H4 (cell line): ENCODE data around the gene ACACA. TPM values are rescaled to one million over a fixed set of nuclear protein-coding genes. Genes with fewer than 3 reads are reported as not detected.

Source experiments
- DNase-seq: peaks from one replicate; pipeline ENCODE4 v3.0.0-alpha.2; 2015; ENCODE audit warnings: low spot score
- total RNA-seq: library from RNA; depleted of rRNA; stranded (reverse); fragments of >200 nt; shearing (Covaris generic); gene quantifications from 2 replicates; pipeline ENCODE4 v1.2.3, GENCODE V29; 2014

Gene ACACA
- total RNA-seq, 1 experiment from 2014 or later: 27.6 TPM

DNA sequence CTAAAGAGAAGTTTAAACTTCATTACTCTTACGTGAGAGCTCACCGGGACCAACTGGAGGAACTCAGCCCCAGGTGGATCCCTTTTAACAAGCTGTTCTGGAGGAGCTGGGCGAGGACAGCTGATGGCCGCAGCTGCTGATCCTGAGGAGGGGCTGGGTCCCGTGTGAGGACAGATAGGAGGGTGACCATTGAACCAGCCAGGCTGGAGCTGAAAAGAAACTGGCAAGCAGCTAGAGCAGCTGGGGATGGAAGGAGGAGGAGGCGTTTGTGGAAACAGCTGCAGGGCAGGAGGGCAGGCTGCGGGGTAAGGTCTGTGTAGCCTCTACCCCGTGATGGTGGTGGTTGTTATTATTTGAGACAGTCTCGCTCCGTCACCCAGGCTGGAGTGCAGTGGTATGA lies 338.4 kb downstream of the ACACA start:
- DNase-seq: no peak

DNA sequence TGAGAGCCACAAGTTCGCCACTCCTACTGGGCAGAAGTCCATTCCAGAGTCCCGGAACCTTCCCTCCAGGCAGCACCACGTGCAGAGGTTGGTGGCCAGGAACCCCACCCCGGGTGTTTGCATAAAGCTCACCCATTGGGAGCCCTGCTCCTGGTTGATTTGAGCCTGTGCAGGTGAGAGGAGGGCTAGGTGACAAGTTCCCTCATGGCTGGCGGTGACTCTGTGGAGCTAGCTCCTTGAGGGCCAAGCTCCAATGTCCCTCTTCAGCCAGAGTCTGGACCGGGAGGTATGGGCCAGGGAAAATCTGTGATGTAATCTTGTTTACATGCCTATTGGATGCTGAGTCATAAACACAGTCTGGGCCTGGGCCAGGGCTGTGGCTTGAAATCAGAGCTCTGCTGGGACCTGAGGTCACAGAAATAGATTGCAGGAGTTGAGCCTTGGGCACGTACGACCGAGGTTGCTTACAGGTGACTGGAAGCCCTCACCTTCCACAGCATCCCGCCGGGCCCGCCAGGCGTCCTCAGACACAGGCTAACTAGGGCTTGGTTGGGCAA lies 339.0 kb downstream of the ACACA start:
- DNase-seq: peak; percentile 89

- DNase-seq: no peak
Measured at GRCh38 chr17:37066322-37067255, 340.0 kb downstream of the ACACA start.

DNA sequence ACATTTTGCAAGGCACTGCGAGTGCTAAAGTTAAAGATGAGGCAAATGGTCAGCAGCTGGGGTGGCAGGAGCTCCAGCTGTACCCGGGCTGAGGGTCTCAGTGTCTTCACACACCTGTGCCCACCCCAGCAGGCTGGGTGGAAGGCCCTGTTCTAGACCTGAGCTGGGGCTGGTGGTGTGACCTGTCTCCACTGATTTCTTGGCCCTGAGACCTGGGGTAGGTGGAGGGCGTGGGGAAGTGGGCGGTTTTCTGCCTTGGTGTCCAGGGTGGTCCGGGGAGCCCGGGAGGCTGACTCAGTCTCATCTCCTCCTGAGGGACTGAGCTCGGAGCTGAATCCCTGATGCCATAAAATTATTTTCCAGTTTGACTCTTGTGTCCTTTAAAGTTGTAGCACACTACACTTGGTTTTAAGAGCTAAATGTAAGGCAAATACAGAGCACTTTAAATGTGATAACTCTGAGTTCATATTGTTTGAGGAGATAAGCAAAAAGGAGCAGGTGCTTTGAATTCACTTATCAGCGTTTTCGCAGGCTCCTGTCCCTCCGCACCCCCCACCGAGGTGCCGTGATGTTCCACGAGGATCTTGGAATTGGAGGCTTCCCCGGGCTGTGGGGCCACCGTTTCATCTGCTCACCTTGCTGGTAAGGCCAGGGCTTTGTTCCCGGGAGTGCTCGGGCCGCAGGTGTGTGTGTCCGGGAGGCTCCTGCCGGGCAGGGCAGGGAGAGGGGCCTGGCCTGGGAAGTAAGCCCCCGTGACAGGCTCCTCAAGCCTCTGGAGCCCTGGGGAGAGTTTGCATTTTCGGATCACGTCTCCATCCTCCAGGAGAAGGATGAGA lies 340.9 kb downstream of the ACACA start:
- no peak for DNase-seq

DNA sequence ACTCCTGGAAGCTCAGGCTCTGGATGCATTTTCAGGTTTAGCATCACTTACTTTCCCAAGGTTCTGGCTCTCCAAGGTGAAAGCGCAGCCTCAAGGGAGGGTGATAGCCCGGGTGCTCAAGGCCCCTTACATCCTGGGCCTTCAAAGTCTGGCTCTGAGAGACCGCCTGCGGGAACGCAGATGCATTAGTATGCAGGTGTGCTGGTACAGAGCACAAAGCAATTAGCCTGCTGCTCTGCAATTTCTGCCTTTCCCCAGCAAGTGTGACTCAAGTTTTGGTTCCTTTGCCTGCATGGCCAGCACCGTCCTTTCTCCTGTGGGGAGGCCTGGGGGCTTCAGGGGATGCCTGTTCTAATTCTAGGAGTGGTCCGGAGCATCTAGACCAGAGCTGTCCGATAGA lies 341.7 kb downstream of the ACACA start:
- no peak for DNase-seq

DNA sequence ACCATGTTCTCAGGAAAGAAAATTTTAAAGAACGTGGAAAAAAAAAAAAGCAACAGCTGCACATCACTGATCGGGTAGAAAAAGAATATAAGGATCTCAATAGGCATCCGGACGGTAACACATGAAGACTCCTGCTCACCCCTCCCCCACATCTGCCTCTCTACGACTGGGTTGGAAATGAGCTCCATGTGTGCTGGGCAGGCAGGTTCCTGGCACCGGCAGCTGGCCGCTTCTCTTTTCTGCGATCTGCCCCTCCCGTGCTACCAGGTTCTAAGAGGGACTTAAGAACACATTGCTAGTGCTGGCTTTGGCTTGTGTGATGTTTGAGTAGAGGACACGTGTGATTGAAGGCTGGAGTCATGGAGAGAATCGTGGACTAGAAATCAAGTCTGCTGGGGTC lies 342.4 kb downstream of the ACACA start:
- DNase-seq: no peak

- DNase-seq: no peak
Measured at GRCh38 chr17:37062021-37062420, 344.6 kb downstream of the ACACA start.

DNA sequence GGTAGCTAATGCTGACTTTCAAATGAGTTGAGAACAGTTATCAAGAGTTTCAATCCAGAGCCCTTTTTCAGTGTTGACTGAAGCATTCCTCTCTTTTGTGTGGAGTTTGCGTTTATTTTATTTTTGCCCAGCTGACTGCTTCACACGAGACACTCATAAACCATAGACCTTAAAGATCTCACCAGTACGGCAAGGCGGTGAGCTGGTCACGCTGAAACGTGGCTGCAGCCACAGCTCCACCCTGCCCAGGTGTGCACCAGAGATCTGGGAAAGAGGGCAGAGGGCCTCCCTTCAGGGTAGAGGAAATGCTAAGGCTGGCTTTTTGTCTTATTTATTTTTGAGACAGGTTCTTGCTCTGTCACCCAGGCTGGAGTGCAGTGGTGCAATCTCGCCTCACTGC lies 345.7 kb downstream of the ACACA start:
- no peak for DNase-seq

DNA sequence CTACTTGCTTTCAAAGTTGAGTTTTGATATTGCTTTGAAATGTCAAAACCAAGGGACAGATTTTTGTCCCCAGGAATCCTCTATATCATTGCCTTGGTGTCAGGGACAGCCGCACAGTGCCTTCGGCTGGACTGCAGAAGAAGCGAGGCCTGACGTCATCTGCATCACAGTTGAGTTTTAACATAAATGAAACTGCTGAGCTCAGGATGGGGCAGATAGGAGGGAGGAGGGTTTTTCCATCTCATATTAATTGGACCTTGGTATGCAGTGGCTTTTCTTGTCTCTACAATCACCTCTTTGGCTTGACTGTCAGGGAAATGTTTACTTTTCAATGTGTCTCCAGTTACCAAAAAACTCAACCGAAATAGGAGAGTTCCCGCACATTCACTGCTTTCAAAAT lies 346.5 kb downstream of the ACACA start:
- no peak for DNase-seq

GRCh38 chr17:37059493-37059892 lies 347.1 kb downstream of the ACACA start:
- no peak for DNase-seq

DNA sequence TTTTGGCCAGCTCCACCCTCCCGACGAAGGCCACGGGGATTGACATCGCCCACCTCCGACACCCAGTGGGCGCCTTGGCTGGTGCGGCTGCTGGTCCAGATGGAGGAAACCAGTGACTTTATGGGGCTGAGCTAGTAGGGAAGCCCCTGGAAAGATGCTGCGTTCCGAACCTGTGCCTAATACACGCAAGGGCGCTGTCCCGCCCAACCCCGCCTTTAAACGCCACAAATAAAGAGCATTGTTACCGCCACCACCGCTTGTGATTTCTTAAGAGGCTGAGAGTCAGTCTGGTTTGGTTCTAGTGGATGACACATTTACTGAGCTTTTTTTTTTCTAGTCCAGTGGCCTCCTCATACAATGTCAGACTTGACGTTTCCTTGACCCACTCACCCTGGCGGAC lies 350.0 kb downstream of the ACACA start:
- DNase-seq: no peak

DNA sequence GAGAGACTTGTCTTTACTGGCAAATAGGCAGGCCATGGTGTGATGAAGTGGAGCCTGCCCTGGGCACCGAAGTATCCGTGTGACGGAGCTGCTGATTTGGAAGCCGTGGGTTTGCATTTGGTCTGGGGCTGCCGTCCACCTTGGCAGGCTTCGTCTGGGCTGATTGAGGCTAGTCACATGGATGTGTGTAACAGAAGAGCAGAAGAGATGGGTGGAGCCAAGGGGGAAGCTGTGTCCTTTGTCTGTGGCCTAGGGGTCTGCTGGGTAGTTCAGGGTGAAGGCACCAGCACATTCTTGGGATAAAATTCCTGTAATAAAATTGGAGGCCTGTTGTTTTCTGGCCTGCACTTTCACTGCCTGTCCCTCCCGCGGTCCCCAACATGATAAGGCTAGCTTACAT lies 351.7 kb downstream of the ACACA start:
- DNase-seq: no peak

DNA sequence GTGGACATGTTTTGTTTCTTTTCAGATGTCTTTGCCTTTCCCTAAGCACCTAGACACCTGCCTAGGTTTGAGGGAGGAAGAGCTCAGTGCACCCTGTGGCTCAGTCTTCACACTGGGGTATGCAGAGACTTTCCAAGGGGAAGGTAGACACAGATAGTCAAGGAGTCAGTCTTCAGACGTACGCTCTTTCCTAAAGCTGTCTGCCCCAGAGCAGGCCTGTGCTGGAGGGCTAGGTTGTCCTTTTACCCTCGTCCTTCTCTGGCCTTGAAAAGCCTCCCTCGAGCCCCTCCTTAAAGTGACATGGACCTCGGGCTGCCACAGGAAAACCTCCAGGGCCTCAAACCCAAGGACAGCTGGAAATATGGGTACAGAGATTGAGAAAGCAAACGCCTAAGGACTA lies 354.2 kb downstream of the ACACA start:
- DNase-seq: no peak

DNA sequence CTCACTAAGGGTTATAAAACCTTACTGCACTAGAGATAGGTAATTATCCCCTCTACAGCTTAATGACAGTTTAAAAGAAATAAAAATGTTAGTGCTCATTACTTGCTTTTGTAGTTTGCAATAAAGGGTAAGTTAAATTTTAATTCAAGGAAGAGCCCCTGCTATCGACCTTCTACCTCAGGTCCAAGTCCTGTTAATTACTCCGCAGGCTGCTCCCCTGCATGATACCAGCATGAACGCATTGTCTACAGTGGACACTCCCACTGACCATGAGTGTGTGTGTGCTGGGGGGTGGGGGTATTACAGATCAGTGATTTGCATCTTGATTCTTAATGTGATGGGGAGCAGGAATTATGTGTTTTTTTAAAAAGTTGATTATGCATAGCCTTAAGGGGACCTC lies 354.8 kb downstream of the ACACA start:
- DNase-seq: no peak

DNA sequence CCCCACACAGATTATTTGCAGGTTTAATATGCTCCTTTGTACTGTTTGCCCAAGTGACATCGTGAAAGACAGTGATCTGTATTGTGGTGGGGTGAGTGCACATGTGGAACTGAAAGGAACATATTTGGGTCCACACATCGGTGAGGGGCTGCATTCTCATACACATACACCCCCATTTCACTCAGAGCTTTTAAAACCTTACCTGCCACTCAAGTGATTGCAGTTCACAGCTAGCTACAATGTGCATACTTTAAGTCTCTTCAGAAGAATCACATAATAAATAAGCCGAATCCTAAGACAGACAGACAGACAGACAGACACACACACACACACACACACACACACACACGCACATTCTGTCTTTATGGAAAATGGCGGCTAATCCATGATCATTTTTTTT lies 355.3 kb downstream of the ACACA start:
- no peak for DNase-seq

DNA sequence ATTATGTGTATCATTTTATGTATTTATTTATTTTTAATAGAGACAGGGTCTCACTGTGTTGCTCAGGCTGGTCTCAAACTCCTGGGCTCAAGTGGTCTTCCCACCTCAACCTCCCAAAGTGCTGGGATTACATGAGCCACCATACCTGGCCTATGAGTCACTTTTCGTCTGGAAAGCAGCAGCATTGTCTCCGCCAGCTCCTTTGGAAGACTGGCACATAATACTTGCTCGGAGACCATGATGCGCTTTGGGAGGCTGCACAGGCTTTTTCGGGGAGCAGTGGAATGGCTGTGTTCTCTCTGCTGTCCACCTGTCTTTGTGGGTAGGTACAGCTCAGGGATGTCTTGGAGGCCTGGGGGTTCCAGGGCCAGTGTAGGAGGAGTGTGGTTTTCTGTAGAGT lies 355.7 kb downstream of the ACACA start:
- no peak for DNase-seq

GRCh38 chr17:37048811-37049210 lies 357.8 kb downstream of the ACACA start:
- DNase-seq: no peak

DNA sequence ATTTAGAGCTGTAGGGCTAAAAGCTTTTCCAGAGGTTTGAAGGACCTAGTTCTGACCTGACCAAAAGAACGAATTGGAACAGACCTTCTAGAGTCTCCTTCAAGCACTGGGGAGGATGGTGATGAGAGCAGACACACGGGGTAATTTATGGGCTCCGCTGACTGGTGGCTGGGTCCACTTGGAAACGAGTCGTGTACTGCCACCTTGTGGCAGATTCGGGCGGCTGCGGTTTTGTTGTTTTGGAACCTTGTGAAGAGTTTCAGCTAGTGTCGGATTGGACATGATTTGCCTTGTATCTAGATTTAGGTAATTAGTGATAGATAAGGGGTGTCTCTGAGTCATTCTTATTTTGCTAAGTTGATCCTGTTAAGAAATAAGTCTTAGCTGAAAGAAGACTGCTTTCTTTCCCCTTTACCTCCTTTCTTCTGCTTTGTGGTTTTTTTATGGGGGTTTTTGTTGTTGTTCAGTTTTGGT lies 359.0 kb downstream of the ACACA start:
- peak; percentile 60 for DNase-seq

DNA sequence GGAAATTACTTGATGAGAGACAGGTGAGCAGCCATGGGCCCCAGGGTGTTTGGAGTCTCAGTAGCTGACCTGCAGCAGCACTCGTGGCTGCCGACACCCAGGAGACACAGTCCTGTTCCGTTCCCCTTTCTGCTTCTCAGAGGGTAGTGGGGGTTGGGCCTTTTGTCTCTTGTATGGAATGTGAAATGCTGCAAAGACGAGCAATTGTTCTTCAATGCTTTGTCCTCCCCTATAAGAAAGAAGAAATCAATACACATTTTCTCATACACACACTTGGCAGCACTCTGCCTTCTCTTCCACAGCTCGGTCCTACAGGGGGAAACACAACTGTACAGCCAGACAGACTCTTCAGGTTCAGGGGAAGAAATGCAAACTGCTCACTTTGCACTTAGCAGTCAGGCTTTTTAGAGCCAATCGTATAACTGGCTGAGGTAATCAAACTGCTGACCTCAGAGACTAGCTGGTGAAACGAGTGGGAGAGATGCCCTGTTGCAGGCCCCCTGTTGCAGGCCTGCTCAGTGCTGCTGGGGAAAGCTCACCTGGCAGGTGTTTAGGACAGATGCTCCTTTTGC lies 361.2 kb downstream of the ACACA start:
- no peak for DNase-seq

DNA sequence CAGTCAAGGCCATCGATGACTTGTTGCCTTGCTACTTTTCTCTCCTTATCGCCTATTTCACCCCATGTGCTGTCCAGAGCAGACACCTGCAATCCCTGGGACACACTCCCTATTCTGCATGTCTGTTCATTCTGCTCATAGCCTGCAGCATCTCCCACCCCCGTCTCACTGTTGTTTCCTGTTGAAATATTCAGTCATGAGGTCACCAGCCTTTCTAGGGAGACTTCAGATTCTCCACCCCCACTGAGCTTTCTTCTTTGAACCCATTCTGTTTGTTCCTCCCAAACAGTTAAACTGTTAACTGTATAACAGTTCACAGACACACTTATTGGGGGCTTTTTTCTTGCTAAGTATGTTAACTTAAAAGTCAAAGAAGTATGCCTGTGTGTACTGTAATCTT lies 363.4 kb downstream of the ACACA start:
- DNase-seq: no peak

GRCh38 chr17:37041932-37042331 lies 364.7 kb downstream of the ACACA start:
- DNase-seq: no peak

- DNase-seq: no peak
Measured at GRCh38 chr17:37039269-37039668, 367.4 kb downstream of the ACACA start.
